Gastroesophageal sphincter (tissue), 3 donors: ENCODE data around the gene NFIA.

Experiments used
- CTCF ChIP-seq, 4 experiments: fragments of 200-600 bp in 2 of 4; fragments of 450-650 bp in 2 of 4; sonication (generic) in 1 of 4; IDR thresholded peaks; one replicate each; pipeline ENCODE4 v1.5.1; 2017 to 2019; ENCODE audit warnings: antibody characterized with exemption in 4 of 4, mild to moderate bottlenecking in 2 of 4, moderate library complexity in 2 of 4
- EP300 ChIP-seq: sonication (generic); formaldehyde crosslinking; IDR thresholded peaks from one replicate; pipeline ENCODE4 v1.6.1; 2017; ENCODE audit warnings: antibody characterized with exemption, mild to moderate bottlenecking

GRCh38 chr1:61455400-61455799, 373.0 kb downstream of the NFIA start:
- no peak for TF ChIP-seq CTCF (IDR thresholded peaks at IDR 0.05)
- no peak for TF ChIP-seq EP300
